GM12878 (cell line): ENCODE results near the gene SNX11.

Experiments
- ETV6 ChIP-seq, 2 experiments: fragments of 450-650 bp in 1 of 2; IDR thresholded peaks in 1 of 2; conservative IDR thresholded peaks in 1 of 2; 2 replicates each; pipeline ENCODE4 v1.6.1; 2014; ENCODE audit warnings: antibody characterized with exemption in 1 of 2, borderline replicate concordance in 1 of 2, low read depth in 1 of 2, mild to moderate bottlenecking in 1 of 2, moderate library complexity in 1 of 2
- IRF3 ChIP-seq: fragments of 450-650 bp; IDR thresholded peaks from 2 replicates; pipeline ENCODE4 v1.6.1; 2014; ENCODE audit warnings: mild to moderate bottlenecking
- KLF5 ChIP-seq: fragments of 450-650 bp; IDR thresholded peaks from 2 replicates; pipeline ENCODE4 v1.6.1; 2014; ENCODE audit warnings: mild to moderate bottlenecking; ENCODE audit not compliant: partially characterized antibody
- YY1 ChIP-seq: IDR thresholded peaks from 2 replicates; pipeline ENCODE4 v1.6.1; 2011; ENCODE audit warnings: low read depth, mild to moderate bottlenecking, low read length
- ZBTB40 ChIP-seq: fragments of 450-650 bp; IDR thresholded peaks from 2 replicates; pipeline ENCODE4 v1.6.1; 2016; ENCODE audit warnings: mild to moderate bottlenecking, moderate library complexity, borderline replicate concordance
- ZNF274 ChIP-seq: IDR thresholded peaks from one replicate; pipeline ENCODE4 v1.8.0; 2011; ENCODE audit not compliant: insufficient read length, insufficient read depth

DNA sequence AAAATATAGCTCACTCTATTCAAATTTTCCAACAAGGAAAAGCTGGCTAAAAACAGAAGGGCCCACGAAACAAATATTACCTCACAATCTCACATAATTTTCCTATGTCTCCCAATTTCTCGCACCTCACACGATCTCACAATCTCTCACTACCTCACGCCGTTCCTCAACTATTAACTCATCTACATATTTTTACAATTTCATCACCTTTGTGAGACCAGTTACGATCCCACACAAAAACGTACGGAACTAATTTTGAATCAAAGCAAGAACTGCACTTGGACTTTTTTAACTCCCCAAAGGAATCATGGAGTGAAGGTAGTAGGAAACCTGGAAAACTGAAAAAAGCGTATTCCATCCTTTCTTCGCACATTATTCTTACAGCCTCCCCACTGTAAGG lies 7.4 kb upstream of the SNX11 start:
- TF ChIP-seq IRF3 (no peak), ZBTB40 (no peak), YY1 (no peak), ETV6 (conservative IDR thresholded peaks at IDR 0.05 in 1 of 2, IDR thresholded peaks at IDR 0.05 in 1 of 2; ENCODE audit: borderline replicate concordance in 1 of 2, low read depth in 1 of 2) (no peak), ZNF274 (no peak), KLF5 (no peak)
